HCT116 (cell line): ENCODE measurements around the gene OSTM1.
"Not testable (repeated sequence)": the region's sequence is repeated elsewhere in the genome, so short reads cannot be mapped to it uniquely, and the experiment has no call there.

Experiments used
- EZH2 ChIP-seq: fragments of 200-600 bp; sonication (generic); IDR thresholded peaks from 2 replicates; pipeline ENCODE4 v1.6.1; 2017; ENCODE audit warnings: antibody characterized with exemption, mixed run types
- EZH2phosphoT487 ChIP-seq: fragments of 200-600 bp; IDR thresholded peaks from 2 replicates; pipeline ENCODE4 v1.6.1; 2018; ENCODE audit warnings: antibody characterized with exemption, borderline replicate concordance
- FOSL1 ChIP-seq: IDR thresholded peaks from 2 replicates; pipeline ENCODE4 v1.6.1; 2012; ENCODE audit warnings: low read depth
- TF ChIP-seq, protein P1 (sequence below), 3 experiments: fragments of 200-600 bp in 1 of 3; sonication (generic) in 1 of 3; IDR thresholded peaks in 2 of 3; conservative IDR thresholded peaks in 1 of 3; 2 replicates each; pipeline ENCODE4 v1.5.1; 2012 to 2017; ENCODE audit warnings: low read depth in 2 of 3, low read length in 2 of 3, antibody characterized with exemption in 1 of 3, borderline replicate concordance in 1 of 3, control low read depth in 1 of 3, mild to moderate bottlenecking in 1 of 3, mixed read lengths in 1 of 3, mixed run types in 1 of 3, moderate library complexity in 1 of 3; ENCODE audit not compliant: insufficient read depth in 1 of 3

DNA sequence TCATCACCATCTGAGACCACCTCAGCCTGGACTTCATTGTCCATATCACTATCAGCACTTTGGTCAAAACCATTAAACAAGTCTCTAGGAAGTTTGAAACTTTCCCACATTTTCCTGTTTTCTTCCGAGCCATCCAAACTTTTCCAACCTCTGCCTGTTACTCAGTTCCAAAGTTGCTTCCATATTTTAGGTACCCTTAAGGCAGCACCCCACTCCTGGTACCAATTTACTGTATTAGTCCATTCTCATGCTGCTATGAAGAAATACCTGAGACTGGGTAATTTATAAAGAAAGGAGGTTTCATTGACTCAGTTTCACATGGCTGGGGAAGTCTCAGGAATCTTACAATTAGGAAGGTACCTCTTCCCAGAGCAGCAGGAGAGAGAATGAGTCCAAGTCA, 65.3 kb downstream of the OSTM1 start:
- TF ChIP-seq FOSL1, EZH2, EZH2phosphoT487: not testable (repeated sequence)
- TF ChIP-seq, protein P1, sequence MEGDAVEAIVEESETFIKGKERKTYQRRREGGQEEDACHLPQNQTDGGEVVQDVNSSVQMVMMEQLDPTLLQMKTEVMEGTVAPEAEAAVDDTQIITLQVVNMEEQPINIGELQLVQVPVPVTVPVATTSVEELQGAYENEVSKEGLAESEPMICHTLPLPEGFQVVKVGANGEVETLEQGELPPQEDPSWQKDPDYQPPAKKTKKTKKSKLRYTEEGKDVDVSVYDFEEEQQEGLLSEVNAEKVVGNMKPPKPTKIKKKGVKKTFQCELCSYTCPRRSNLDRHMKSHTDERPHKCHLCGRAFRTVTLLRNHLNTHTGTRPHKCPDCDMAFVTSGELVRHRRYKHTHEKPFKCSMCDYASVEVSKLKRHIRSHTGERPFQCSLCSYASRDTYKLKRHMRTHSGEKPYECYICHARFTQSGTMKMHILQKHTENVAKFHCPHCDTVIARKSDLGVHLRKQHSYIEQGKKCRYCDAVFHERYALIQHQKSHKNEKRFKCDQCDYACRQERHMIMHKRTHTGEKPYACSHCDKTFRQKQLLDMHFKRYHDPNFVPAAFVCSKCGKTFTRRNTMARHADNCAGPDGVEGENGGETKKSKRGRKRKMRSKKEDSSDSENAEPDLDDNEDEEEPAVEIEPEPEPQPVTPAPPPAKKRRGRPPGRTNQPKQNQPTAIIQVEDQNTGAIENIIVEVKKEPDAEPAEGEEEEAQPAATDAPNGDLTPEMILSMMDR (IDR thresholded peaks at IDR 0.05 in 2 of 3, conservative IDR thresholded peaks at IDR 0.05 in 1 of 3; ENCODE audit: borderline replicate concordance in 1 of 3, insufficient read depth in 1 of 3, low read depth in 2 of 3, low read length in 2 of 3) = not testable (repeated sequence)
